Lower leg skin (tissue), 3 donors: ENCODE measurements around the gene CAMTA2.

Experiments used
- POLR2A ChIP-seq, 2 donors: fragments of 450-650 bp; IDR thresholded peaks; one replicate each; pipeline ENCODE4 v1.6.1; 2016 to 2017; ENCODE audit warnings: antibody characterized with exemption in 2 of 2, mild to moderate bottlenecking in 1 of 2, moderate library complexity in 1 of 2
- TF ChIP-seq, protein P1 (sequence below), 3 donors: fragments of 450-650 bp; IDR thresholded peaks; one replicate each; pipeline ENCODE4 v1.5.1; 2016; ENCODE audit warnings: antibody characterized with exemption in 3 of 3, mild to moderate bottlenecking in 3 of 3, moderate library complexity in 2 of 3

DNA sequence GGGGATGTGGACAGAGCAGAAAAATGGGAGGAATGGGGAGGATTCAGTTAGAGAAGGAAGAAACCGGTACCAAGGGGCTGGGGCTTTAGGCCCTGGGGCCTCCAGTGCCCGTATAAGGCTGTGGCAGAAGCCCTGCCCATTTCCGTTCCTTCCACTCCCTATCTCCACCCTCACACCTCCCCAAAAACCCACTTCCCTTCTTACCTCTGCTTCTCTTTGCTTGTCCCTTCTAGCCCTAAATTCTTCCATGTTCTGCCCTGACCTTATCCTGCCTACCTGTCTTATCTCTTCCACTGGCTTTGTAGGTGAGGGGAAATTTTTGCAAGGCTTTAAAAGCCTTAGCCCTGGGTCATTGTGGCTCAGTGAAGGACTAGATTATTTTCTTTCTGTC, 43.3 kb downstream of the CAMTA2 start:
- TF ChIP-seq, protein P1, sequence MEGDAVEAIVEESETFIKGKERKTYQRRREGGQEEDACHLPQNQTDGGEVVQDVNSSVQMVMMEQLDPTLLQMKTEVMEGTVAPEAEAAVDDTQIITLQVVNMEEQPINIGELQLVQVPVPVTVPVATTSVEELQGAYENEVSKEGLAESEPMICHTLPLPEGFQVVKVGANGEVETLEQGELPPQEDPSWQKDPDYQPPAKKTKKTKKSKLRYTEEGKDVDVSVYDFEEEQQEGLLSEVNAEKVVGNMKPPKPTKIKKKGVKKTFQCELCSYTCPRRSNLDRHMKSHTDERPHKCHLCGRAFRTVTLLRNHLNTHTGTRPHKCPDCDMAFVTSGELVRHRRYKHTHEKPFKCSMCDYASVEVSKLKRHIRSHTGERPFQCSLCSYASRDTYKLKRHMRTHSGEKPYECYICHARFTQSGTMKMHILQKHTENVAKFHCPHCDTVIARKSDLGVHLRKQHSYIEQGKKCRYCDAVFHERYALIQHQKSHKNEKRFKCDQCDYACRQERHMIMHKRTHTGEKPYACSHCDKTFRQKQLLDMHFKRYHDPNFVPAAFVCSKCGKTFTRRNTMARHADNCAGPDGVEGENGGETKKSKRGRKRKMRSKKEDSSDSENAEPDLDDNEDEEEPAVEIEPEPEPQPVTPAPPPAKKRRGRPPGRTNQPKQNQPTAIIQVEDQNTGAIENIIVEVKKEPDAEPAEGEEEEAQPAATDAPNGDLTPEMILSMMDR (IDR thresholded peaks at IDR 0.05), result no peak
- TF ChIP-seq POLR2A (IDR thresholded peaks at IDR 0.05), result no peak
